H1 (cell line): ENCODE results near the gene CGB3. TPM values are rescaled to one million over a fixed set of nuclear protein-coding genes. Genes with fewer than 3 reads are reported as not detected.

Experiments used
- CTCF ChIA-PET: fragments of 300-600 bp; sonication (Branson Sonifier 250); formaldehyde crosslinking; loops from one replicate; lab custom pipeline; 2021; ENCODE audit not compliant: partially characterized antibody; lab: Charles Lee
- POLR2A ChIA-PET: fragments of 300-600 bp; sonication (Branson Sonifier 250); formaldehyde crosslinking; loops from one replicate; lab custom pipeline; 2021; ENCODE audit warnings: inconsistent platforms; ENCODE audit not compliant: partially characterized antibody; lab: Charles Lee
- DNase-seq, 2 experiments: peaks; one replicate each; pipeline versions ENCODE4 v3.0.0 to v3.0.0-alpha.2; 2010 to 2022; ENCODE audit warnings: low spot score in 2 of 2, low read depth in 1 of 2, mixed read lengths in 1 of 2
- FAIRE-seq: peaks from 2 replicates; lab custom pipeline; 2011; peaks lifted over from hg19 to GRCh38; lab: Jason Lieb, UNC
- H2AFZ ChIP-seq: 2 replicates; pipeline ENCODE4 v1.8.1; 2012; ENCODE audit warnings: low read length, inconsistent platforms
- H2AK5ac ChIP-seq: 2 replicates; pipeline ENCODE4 v1.6.1; 2013; ENCODE audit warnings: low read depth, low read length
- H2BK120ac ChIP-seq: replicated peaks from 2 replicates; pipeline ENCODE3; 2013; ENCODE audit warnings: low read depth, low read length, inconsistent platforms
- H2BK12ac ChIP-seq: 2 replicates; pipeline ENCODE4 v1.6.1; 2013; ENCODE audit warnings: low read depth, low read length
- H2BK15ac ChIP-seq: 2 replicates; pipeline ENCODE4 v1.6.1; 2013; ENCODE audit warnings: low read length
- H2BK20ac ChIP-seq: 2 replicates; pipeline ENCODE4 v1.6.1; 2013; ENCODE audit warnings: low read length
- H2BK5ac ChIP-seq: 2 replicates; pipeline ENCODE4 v1.6.1; 2013; ENCODE audit warnings: low read depth, low read length
- H3K14ac ChIP-seq: 2 replicates; pipeline ENCODE4 v1.6.1; 2013; ENCODE audit warnings: inconsistent platforms; ENCODE audit not compliant: insufficient read length
- H3K18ac ChIP-seq: 2 replicates; pipeline ENCODE4 v1.6.1; 2013; ENCODE audit warnings: low read length; ENCODE audit errors: extremely low read depth
- H3K23ac ChIP-seq: 2 replicates; pipeline ENCODE4 v1.6.1; 2013; ENCODE audit warnings: inconsistent platforms; ENCODE audit not compliant: insufficient read length
- H3K23me2 ChIP-seq: 2 replicates; pipeline ENCODE4 v1.6.1; 2013; ENCODE audit warnings: low read depth, low read length
- H3K27ac ChIP-seq: 2 replicates; pipeline ENCODE4 v1.6.1; 2011; ENCODE audit warnings: low read depth, low read length, inconsistent platforms
- H3K27me3 ChIP-seq, 4 experiments: replicated peaks in 1 of 4; 1 replicate in 1 of 4; 2 replicates in 3 of 4; pipeline versions ENCODE4 v1.6.1 to v1.8.1; 2011 to 2013; ENCODE audit warnings: low read length in 3 of 4, mild to moderate bottlenecking in 3 of 4, inconsistent platforms in 2 of 4, mixed read lengths in 2 of 4, moderate library complexity in 1 of 4; ENCODE audit not compliant: control insufficient read depth in 3 of 4, insufficient read depth in 3 of 4; ENCODE audit errors: extremely low read depth in 1 of 4
- H3K36me3 ChIP-seq, 4 experiments: 2 replicates each; pipeline versions ENCODE4 v1.6.1 to v1.8.1; 2011 to 2013; ENCODE audit warnings: mild to moderate bottlenecking in 4 of 4, low read length in 3 of 4, moderate library complexity in 2 of 4, control low read depth in 1 of 4, inconsistent platforms in 1 of 4; ENCODE audit not compliant: insufficient read depth in 4 of 4, control insufficient read depth in 2 of 4
- H3K4ac ChIP-seq: replicated peaks from 2 replicates; pipeline ENCODE3; 2013; ENCODE audit warnings: low read length, low read depth, mixed read lengths, inconsistent platforms; ENCODE audit not compliant: insufficient read length
- H3K4me1 ChIP-seq, 4 experiments: replicated peaks in 1 of 4; 1 replicate in 1 of 4; 2 replicates in 3 of 4; pipeline versions ENCODE4 v1.6.1 to v1.8.1; 2011 to 2013; ENCODE audit warnings: low read length in 3 of 4, inconsistent platforms in 2 of 4, mixed read lengths in 1 of 4; ENCODE audit not compliant: insufficient read depth in 4 of 4, control insufficient read depth in 3 of 4
- H3K4me2 ChIP-seq, 2 experiments: 2 replicates each; pipeline versions ENCODE4 v1.6.1 to v1.8.1; 2011 to 2013; ENCODE audit warnings: low read depth in 2 of 2, low read length in 2 of 2, control low read depth in 1 of 2, inconsistent platforms in 1 of 2, mild to moderate bottlenecking in 1 of 2; ENCODE audit not compliant: insufficient read depth in 1 of 2
- H3K4me3 ChIP-seq, 4 experiments: fragments of 200-600, 300-600 bp in 1 of 4; sonication (generic), shearing (Covaris generic), sonication (Bioruptor Twin) in 1 of 4; 2 replicates each; pipeline versions ENCODE4 v1.5.1 to v1.8.1; 2011 to 2016; ENCODE audit warnings: low read length in 4 of 4, low read depth in 3 of 4, control low read depth in 2 of 4, inconsistent platforms in 2 of 4, mild to moderate bottlenecking in 2 of 4, mixed read lengths in 1 of 4, moderate library complexity in 1 of 4; ENCODE audit not compliant: insufficient read depth in 2 of 4; ENCODE audit errors: extremely low read depth in 1 of 4
- H3K56ac ChIP-seq: replicated peaks from 2 replicates; pipeline ENCODE3; 2013; ENCODE audit warnings: low read depth, mild to moderate bottlenecking, mixed read lengths, low read length, inconsistent platforms; ENCODE audit not compliant: insufficient read length
- H3K79me1 ChIP-seq: 2 replicates; pipeline ENCODE4 v1.6.1; 2013; ENCODE audit warnings: low read depth, low read length, control low read depth
- H3K79me2 ChIP-seq, 2 experiments: 2 replicates each; pipeline versions ENCODE4 v1.6.1 to v1.8.1; 2012 to 2013; ENCODE audit warnings: low read length in 2 of 2, mild to moderate bottlenecking in 2 of 2, inconsistent platforms in 1 of 2; ENCODE audit not compliant: insufficient read depth in 2 of 2, control insufficient read depth in 1 of 2
- H3K9ac ChIP-seq, 4 experiments: replicated peaks in 1 of 4; 1 replicate in 1 of 4; 2 replicates in 3 of 4; pipeline versions ENCODE4 v1.6.1 to v1.8.1; 2011 to 2013; ENCODE audit warnings: low read depth in 3 of 4, low read length in 3 of 4, control low read depth in 2 of 4, mild to moderate bottlenecking in 2 of 4, moderate library complexity in 2 of 4, inconsistent platforms in 1 of 4; ENCODE audit errors: extremely low read depth in 1 of 4
- H3K9me3 ChIP-seq, 2 experiments: 2 replicates each; pipeline versions ENCODE4 v1.6.1 to v1.8.1; 2012 to 2013; ENCODE audit warnings: mild to moderate bottlenecking in 2 of 2, moderate library complexity in 2 of 2, control low read depth in 1 of 2, inconsistent platforms in 1 of 2, low read depth in 1 of 2, low read length in 1 of 2, mixed read lengths in 1 of 2; ENCODE audit not compliant: insufficient read depth in 2 of 2
- H4K20me1 ChIP-seq, 2 experiments: replicated peaks in 1 of 2; 2 replicates each; pipeline versions ENCODE3 to v1.8.1; 2011 to 2013; ENCODE audit warnings: inconsistent platforms in 2 of 2, low read length in 2 of 2, mild to moderate bottlenecking in 1 of 2; ENCODE audit not compliant: insufficient read depth in 2 of 2, control insufficient read depth in 1 of 2
- H4K5ac ChIP-seq: 2 replicates; pipeline ENCODE4 v1.6.1; 2013; ENCODE audit warnings: low read length, low read depth, mixed read lengths, inconsistent platforms; ENCODE audit not compliant: insufficient read length
- H4K8ac ChIP-seq: 2 replicates; pipeline ENCODE4 v1.8.0; 2013; ENCODE audit warnings: mild to moderate bottlenecking, moderate library complexity, low read length, inconsistent platforms; ENCODE audit not compliant: insufficient read depth; ENCODE audit errors: extremely low read depth
- H4K91ac ChIP-seq: replicated peaks from 2 replicates; pipeline ENCODE3; 2013; ENCODE audit warnings: low read length, mixed read lengths, inconsistent platforms; ENCODE audit not compliant: insufficient read length
- CREB1 ChIP-seq: IDR thresholded peaks from 2 replicates; pipeline ENCODE4 v1.6.1; 2012; ENCODE audit warnings: inconsistent platforms
- MAX ChIP-seq: IDR thresholded peaks from 2 replicates; pipeline ENCODE4 v1.6.1; 2012; ENCODE audit warnings: inconsistent platforms
- NRF1 ChIP-seq: IDR thresholded peaks from 2 replicates; pipeline ENCODE4 v1.6.1; 2011; ENCODE audit warnings: mild to moderate bottlenecking, low read depth, low read length, improper control_type of control experiment
- SIRT6 ChIP-seq: IDR thresholded peaks from one replicate; pipeline ENCODE4 v1.7.1; 2012; ENCODE audit warnings: low read length, inconsistent platforms
- SP1 ChIP-seq: IDR thresholded peaks from 2 replicates; pipeline ENCODE4 v1.6.1; 2011; ENCODE audit warnings: low read depth, low read length
- SRF ChIP-seq: IDR thresholded peaks from 2 replicates; pipeline ENCODE4 v1.6.1; 2011; ENCODE audit warnings: mild to moderate bottlenecking, low read depth, low read length, moderate library complexity
- WGBS, 2 experiments: shearing (Covaris generic) in 1 of 2; methylation state at CpG; one replicate each; pipeline versions ENCODE4 v1.1.6 to v1.1.7; 2013 to 2015; ENCODE audit warnings: low lambda C conversion rate in 2 of 2, mixed read lengths in 2 of 2, inconsistent platforms in 1 of 2, low coverage in 1 of 2, missing lambda C conversion rate in 1 of 2; ENCODE audit not compliant: insufficient replicate concordance in 2 of 2, insufficient coverage in 1 of 2, insufficient read length in 1 of 2; ENCODE audit errors: extremely low coverage in 1 of 2, missing lambda C conversion rate in 1 of 2; 5-methylcytosine and 5-hydroxymethylcytosine counted together
- polyA plus RNA-seq, 7 experiments: library from polyadenylated mRNA; depleted of rRNA in 3 of 7; stranded (reverse) in 5 of 7; unstranded in 2 of 7; fragments of >200 nt in 5 of 7; fragments of 200-250 nt in 2 of 7; gene quantifications; 1 replicate in 5 of 7; 2 replicates in 1 of 7; 4 replicates in 1 of 7; pipeline versions ENCODE4 v1.2.1 to v1.2.3, GENCODE V29; 2011 to 2013; ENCODE audit warnings: missing spikeins in 2 of 7, mixed read lengths in 2 of 7
- total RNA-seq: library from RNA; stranded (reverse); fragmentation: NEBNext Ultra II Directional; extraction: Animal tissue kit (Norgen Biotek cat#: 25700); gene quantifications from 2 replicates; pipeline ENCODE4 v1.2.1, GENCODE V29; 2021
- TF ChIP-seq, protein P1 (sequence below): IDR thresholded peaks from 2 replicates; pipeline ENCODE4 v1.6.1; 2012; ENCODE audit warnings: inconsistent platforms

Gene CGB3
- total and polyA plus RNA-seq, 2 of the 8 experiments (the other 6 are each of a cell fraction or from before 2014, with no cell fraction given) = not detected

GRCh38 chr19:48991011-48991609 is 33.0 kb downstream of the CGB3 start:
- Histone ChIP-seq H2BK15ac (no peak overlapping the region), H3K18ac (no peak overlapping the region), H3K27me3 (no peaks in the 10 kb centered on the region), H4K20me1 (peaks cover 0 to 13% of the 10 kb centered on the region in 2 experiments), H2AK5ac (no peak overlapping the region), H3K4me3 (no peak overlapping the region), H3K56ac (no peak overlapping the region), H3K4ac (no peak overlapping the region), H2BK120ac (no peak overlapping the region), H3K79me1 (peaks cover 15% of the 10 kb centered on the region), H3K4me2 (peak overlapping the region in 1 of 2 experiments; percentile 91; a peak in 1 of 4 replicates), H4K5ac (no peak overlapping the region), H3K9ac (no peak overlapping the region), H2AFZ (no peak overlapping the region), H4K91ac (no peak overlapping the region), H3K9me3 (no peaks in the 10 kb centered on the region), H3K23ac (no peak overlapping the region), H3K27ac (no peak overlapping the region), H3K23me2 (peaks cover 8% of the 10 kb centered on the region; the same call in 1 of the 2 replicates), H2BK5ac (no peak overlapping the region), H3K36me3 (peaks cover 0 to 13% (median 5%) of the 10 kb centered on the region in 4 experiments; a peak in 4 of 8 replicates), H2BK12ac (no peak overlapping the region), H3K14ac (no peak overlapping the region), H4K8ac (no peak overlapping the region), H3K4me1 (peaks cover 0 to 3% (median 0%) of the 10 kb centered on the region in 4 experiments; a peak in 2 of 7 replicates), H2BK20ac (no peak overlapping the region), H3K79me2 (peaks cover 11 to 26% of the 10 kb centered on the region in 2 experiments; a peak in 3 of 4 replicates)
- DNase-seq (no peak), FAIRE-seq (no peak)
- CTCF ChIA-PET = interaction anchor here (0.8 to 2.9 kb wide), 7 partner anchors 11 to 155 kb away, joined by 3 to 13 read pairs (median 3); no protein-coding TSS in a partner anchor
- TF ChIP-seq SRF = no peak
- TF ChIP-seq, protein P1, sequence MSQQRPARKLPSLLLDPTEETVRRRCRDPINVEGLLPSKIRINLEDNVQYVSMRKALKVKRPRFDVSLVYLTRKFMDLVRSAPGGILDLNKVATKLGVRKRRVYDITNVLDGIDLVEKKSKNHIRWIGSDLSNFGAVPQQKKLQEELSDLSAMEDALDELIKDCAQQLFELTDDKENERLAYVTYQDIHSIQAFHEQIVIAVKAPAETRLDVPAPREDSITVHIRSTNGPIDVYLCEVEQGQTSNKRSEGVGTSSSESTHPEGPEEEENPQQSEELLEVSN = no peak
- TF ChIP-seq MAX = no peak
- no peak for TF ChIP-seq CREB1
- no peak for TF ChIP-seq SIRT6
- TF ChIP-seq SP1 = no peak
- no peak for TF ChIP-seq NRF1
- WGBS, 2 experiments = 90% methylated on average over 21 of the region's 22 CpGs; no CpG with 5 or more reads in 1 of the 2 experiments
- POLR2A ChIA-PET = interaction anchor here (1.2 to 4.4 kb wide), 5 partner anchors 8 to 154 kb away, joined by 3 to 37 read pairs (median 9); partner anchors contain the start of genes FTL and NUCB1
